Measurements from ENCODE around the gene HOXB13.

The HOXB13 gene

GRCh38 chr17:48733632-48734328 is 5.2 kb upstream of the HOXB13 start:
- Histone ChIP-seq H3K4ac (ENCODE audit: low read depth, low read length) (no peak overlapping the region), H3K36me3 (ENCODE audit: control insufficient read depth in 1 of 2, insufficient read depth in 2 of 2, low read length in 2 of 2) (no peaks in the 10 kb centered on the region), H2AFZ (ENCODE audit: insufficient read depth, low read length, poor library complexity) (no peak overlapping the region), H3K9ac (ENCODE audit: low read length) (no peak overlapping the region), H3K79me2 (ENCODE audit: control insufficient read depth, insufficient read depth, low read length, poor library complexity) (no peaks in the 10 kb centered on the region), H3K4me3 (ENCODE audit: low read depth, low read length) (no peak overlapping the region), H2BK12ac (ENCODE audit: low read length) (no peak overlapping the region), H3K4me2 (ENCODE audit: low read length) (no peak overlapping the region), H3K9me3 (ENCODE audit: insufficient read depth, low read depth, low read length) (peaks cover 2% of the 10 kb centered on the region), H2BK120ac (ENCODE audit: insufficient read depth, low read length, poor library complexity) (no peak overlapping the region), H3K23ac (ENCODE audit: low read length) (no peak overlapping the region), H4K91ac (ENCODE audit: low read depth, low read length) (no peak overlapping the region), H2BK5ac (ENCODE audit: low read depth, low read length, poor library complexity) (no peak overlapping the region), H2AK5ac (ENCODE audit: low read length) (no peak overlapping the region), H3K27ac (ENCODE audit: low read depth, low read length) (no peak overlapping the region), H3K4me1 (ENCODE audit: control insufficient read depth in 1 of 2, insufficient read depth in 2 of 2, low read length in 2 of 2) (peaks cover 0 to 1% of the 10 kb centered on the region in 2 experiments), H3K79me1 (ENCODE audit: low read length) (no peaks in the 10 kb centered on the region), H3K18ac (ENCODE audit: low read length) (no peak overlapping the region), H4K8ac (ENCODE audit: low read depth, low read length) (no peak overlapping the region), H3K14ac (ENCODE audit: low read length) (no peak overlapping the region), H4K12ac (ENCODE audit: low read depth, low read length) (no peak overlapping the region), H3K27me3 (ENCODE audit: insufficient read depth, low read length) (peaks cover 77% of the 10 kb centered on the region)
- no peak for DNase-seq
- WGBS (ENCODE audit: extremely low coverage, insufficient coverage, insufficient read length), result 70% methylated on average over 1 of the region's 22 CpGs

DNA sequence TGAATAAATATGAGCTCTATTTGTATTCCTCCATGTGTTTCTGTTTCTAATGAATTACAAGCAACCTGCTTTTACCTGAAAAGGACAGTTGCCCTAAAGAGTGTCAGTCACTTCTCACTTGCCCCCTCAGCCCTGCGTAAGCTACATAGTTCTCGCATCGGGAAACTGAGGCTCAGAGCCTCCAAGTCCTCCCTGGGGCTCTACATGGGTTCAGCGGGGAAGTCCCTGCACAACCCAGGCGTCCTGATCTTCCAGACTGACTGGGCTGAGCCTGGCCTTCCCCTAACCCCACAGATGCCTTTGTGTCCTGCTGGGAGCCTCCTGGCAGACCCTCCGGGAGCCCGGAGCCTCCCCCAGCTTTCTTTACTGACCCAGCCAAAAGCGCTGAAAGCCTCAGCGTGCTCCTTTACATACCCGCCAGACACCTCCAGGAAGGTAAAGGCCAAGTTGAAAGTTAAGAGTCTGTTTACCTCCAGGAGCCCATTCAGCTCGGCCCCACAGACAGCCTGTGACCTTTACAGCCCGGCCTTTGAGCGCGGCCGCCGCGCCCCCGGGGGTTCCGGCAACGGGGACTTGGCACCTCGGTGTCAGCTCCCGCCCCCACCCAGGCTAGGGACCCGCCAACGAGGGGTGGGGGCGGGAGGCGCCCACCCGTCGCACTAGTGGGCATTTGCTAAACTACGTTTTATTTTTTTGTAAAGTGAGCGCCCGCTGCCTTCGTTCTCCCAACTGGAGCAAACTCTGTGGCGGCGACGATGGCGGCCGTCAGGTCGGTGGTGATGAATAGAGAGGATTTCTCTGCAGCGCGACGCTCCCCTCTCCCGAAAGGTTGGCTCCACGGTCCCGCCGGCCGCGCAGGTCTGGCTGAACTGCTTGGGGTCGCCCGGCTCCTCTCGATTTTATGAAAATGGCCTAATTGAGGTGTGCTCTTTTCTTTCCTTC is 4.4 kb upstream of the HOXB13 start:
- Histone ChIP-seq H3K9me3 (ENCODE audit: insufficient read depth, low read depth, low read length) (peaks cover 4% of the 10 kb centered on the region), H2AK5ac (ENCODE audit: low read length) (no peak overlapping the region), H3K79me1 (ENCODE audit: low read length) (no peaks in the 10 kb centered on the region), H2BK5ac (ENCODE audit: low read depth, low read length, poor library complexity) (no peak overlapping the region), H3K4me2 (ENCODE audit: low read length) (no peak overlapping the region), H4K8ac (ENCODE audit: low read depth, low read length) (no peak overlapping the region), H3K18ac (ENCODE audit: low read length) (no peak overlapping the region), H3K79me2 (ENCODE audit: control insufficient read depth, insufficient read depth, low read length, poor library complexity) (no peaks in the 10 kb centered on the region), H3K23ac (ENCODE audit: low read length) (no peak overlapping the region), H2BK120ac (ENCODE audit: insufficient read depth, low read length, poor library complexity) (no peak overlapping the region), H3K14ac (ENCODE audit: low read length) (no peak overlapping the region), H3K9ac (ENCODE audit: low read length) (no peak overlapping the region), H4K91ac (ENCODE audit: low read depth, low read length) (no peak overlapping the region), H3K27me3 (ENCODE audit: insufficient read depth, low read length) (peaks cover 77% of the 10 kb centered on the region), H3K4ac (ENCODE audit: low read depth, low read length) (no peak overlapping the region), H2AFZ (ENCODE audit: insufficient read depth, low read length, poor library complexity) (no peak overlapping the region), H3K36me3 (ENCODE audit: control insufficient read depth in 1 of 2, insufficient read depth in 2 of 2, low read length in 2 of 2) (no peaks in the 10 kb centered on the region), H4K12ac (ENCODE audit: low read depth, low read length) (no peak overlapping the region), H3K4me1 (ENCODE audit: control insufficient read depth in 1 of 2, insufficient read depth in 2 of 2, low read length in 2 of 2) (peaks cover 3 to 6% of the 10 kb centered on the region in 2 experiments), H3K27ac (ENCODE audit: low read depth, low read length) (no peak overlapping the region), H3K4me3 (ENCODE audit: low read depth, low read length) (no peak overlapping the region), H2BK12ac (ENCODE audit: low read length) (no peak overlapping the region)
- DNase-seq, result no peak
- no CpG with 5 or more reads among the region's 50 CpGs for WGBS (ENCODE audit: extremely low coverage, insufficient coverage, insufficient read length)

DNA sequence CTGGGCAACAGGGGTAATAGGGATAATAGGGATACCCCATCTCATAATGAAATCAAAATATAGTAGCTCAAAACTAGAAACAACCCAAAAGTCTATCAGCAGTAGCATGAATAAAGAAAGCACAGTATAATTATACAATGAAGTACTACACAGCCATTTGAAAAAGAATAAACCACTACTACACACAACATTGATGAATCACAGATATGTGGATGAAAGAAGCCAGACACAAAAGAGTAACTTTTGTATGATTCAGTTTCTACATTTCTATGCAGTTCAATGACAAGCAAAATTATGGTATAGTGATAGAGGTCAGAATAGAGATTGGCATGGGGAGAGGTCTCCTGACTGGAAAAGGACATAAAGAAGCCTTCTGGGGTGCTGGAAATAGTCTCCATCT is 2.8 kb upstream of the HOXB13 start:
- peaks cover 3 to 6% of the 10 kb centered on the region in 2 experiments for H3K4me1 ChIP-seq (ENCODE audit: control insufficient read depth in 1 of 2, insufficient read depth in 2 of 2, low read length in 2 of 2)
- H3K9me3 ChIP-seq (ENCODE audit: insufficient read depth, low read depth, low read length), result peaks cover 9% of the 10 kb centered on the region
- no peak overlapping the region for H3K18ac ChIP-seq (ENCODE audit: low read length)
- no peak overlapping the region for H2AK5ac ChIP-seq (ENCODE audit: low read length)
- no peak overlapping the region for H3K14ac ChIP-seq (ENCODE audit: low read length)
- no peak overlapping the region for H3K4me2 ChIP-seq (ENCODE audit: low read length)
- H2BK120ac ChIP-seq (ENCODE audit: insufficient read depth, low read length, poor library complexity), result no peak overlapping the region
- H2BK5ac ChIP-seq (ENCODE audit: low read depth, low read length, poor library complexity), result no peak overlapping the region
- no peak overlapping the region for H4K8ac ChIP-seq (ENCODE audit: low read depth, low read length)
- H3K79me2 ChIP-seq (ENCODE audit: control insufficient read depth, insufficient read depth, low read length, poor library complexity), result no peaks in the 10 kb centered on the region
- no peak for DNase-seq
- H2BK12ac ChIP-seq (ENCODE audit: low read length), result no peak overlapping the region
- H4K91ac ChIP-seq (ENCODE audit: low read depth, low read length), result no peak overlapping the region
- no peaks in the 10 kb centered on the region for H3K36me3 ChIP-seq (ENCODE audit: control insufficient read depth in 1 of 2, insufficient read depth in 2 of 2, low read length in 2 of 2)
- no peak overlapping the region for H2AFZ ChIP-seq (ENCODE audit: insufficient read depth, low read length, poor library complexity)
- H3K9ac ChIP-seq (ENCODE audit: low read length), result no peak overlapping the region
- H3K79me1 ChIP-seq (ENCODE audit: low read length), result no peaks in the 10 kb centered on the region
- no peak overlapping the region for H3K4ac ChIP-seq (ENCODE audit: low read depth, low read length)
- no peak overlapping the region for H3K27ac ChIP-seq (ENCODE audit: low read depth, low read length)
- H3K4me3 ChIP-seq (ENCODE audit: low read depth, low read length), result no peak overlapping the region
- peaks cover 81% of the 10 kb centered on the region for H3K27me3 ChIP-seq (ENCODE audit: insufficient read depth, low read length)
- no peak overlapping the region for H3K23ac ChIP-seq (ENCODE audit: low read length)
- no peak overlapping the region for H4K12ac ChIP-seq (ENCODE audit: low read depth, low read length)

- Histone ChIP-seq H2BK5ac (ENCODE audit: low read depth, low read length, poor library complexity) (no peak overlapping the region), H3K18ac (ENCODE audit: low read length) (no peak overlapping the region), H3K4me1 (ENCODE audit: control insufficient read depth in 1 of 2, insufficient read depth in 2 of 2, low read length in 2 of 2) (peaks cover 3 to 6% of the 10 kb centered on the region in 2 experiments), H3K9me3 (ENCODE audit: insufficient read depth, low read depth, low read length) (peaks cover 9% of the 10 kb centered on the region), H3K4me3 (ENCODE audit: low read depth, low read length) (no peak overlapping the region), H4K12ac (ENCODE audit: low read depth, low read length) (no peak overlapping the region), H2AFZ (ENCODE audit: insufficient read depth, low read length, poor library complexity) (no peak overlapping the region), H3K79me2 (ENCODE audit: control insufficient read depth, insufficient read depth, low read length, poor library complexity) (no peaks in the 10 kb centered on the region), H2BK120ac (ENCODE audit: insufficient read depth, low read length, poor library complexity) (no peak overlapping the region), H3K4me2 (ENCODE audit: low read length) (no peak overlapping the region), H3K4ac (ENCODE audit: low read depth, low read length) (no peak overlapping the region), H3K27me3 (ENCODE audit: insufficient read depth, low read length) (peaks cover 81% of the 10 kb centered on the region), H3K79me1 (ENCODE audit: low read length) (no peaks in the 10 kb centered on the region), H3K14ac (ENCODE audit: low read length) (no peak overlapping the region), H2AK5ac (ENCODE audit: low read length) (no peak overlapping the region), H3K27ac (ENCODE audit: low read depth, low read length) (no peak overlapping the region), H3K36me3 (ENCODE audit: control insufficient read depth in 1 of 2, insufficient read depth in 2 of 2, low read length in 2 of 2) (no peaks in the 10 kb centered on the region), H4K91ac (ENCODE audit: low read depth, low read length) (no peak overlapping the region), H3K9ac (ENCODE audit: low read length) (no peak overlapping the region), H2BK12ac (ENCODE audit: low read length) (no peak overlapping the region), H4K8ac (ENCODE audit: low read depth, low read length) (no peak overlapping the region), H3K23ac (ENCODE audit: low read length) (no peak overlapping the region)
- WGBS (ENCODE audit: extremely low coverage, insufficient coverage, insufficient read length), result no CpG with 5 or more reads among the region's 3 CpGs
- DNase-seq, result no peak
These were observed 1.6 kb upstream of the HOXB13 start for GRCh38 chr17:48730240-48730550.
